GM12801 (cell line): Measurements from ENCODE around the gene SPATA13.

Experiments used
- CTCF ChIP-seq: IDR thresholded peaks from one replicate; pipeline ENCODE4 v1.5.1; 2011; ENCODE audit warnings: control low read depth; ENCODE audit not compliant: insufficient read length; ENCODE audit errors: extremely low read depth

SPATA13 gene

GRCh38 chr13:24203273-24203672 lies 42.8 kb downstream of the SPATA13 start:
- TF ChIP-seq CTCF: no peak

GRCh38 chr13:24203811-24204210 lies 43.3 kb downstream of the SPATA13 start:
- TF ChIP-seq CTCF: no peak

GRCh38 chr13:24207841-24208667 lies 47.5 kb downstream of the SPATA13 start:
- no peak for TF ChIP-seq CTCF

- TF ChIP-seq CTCF: no peak
Measured at GRCh38 chr13:24209138-24209537, 48.6 kb downstream of the SPATA13 start.

- no peak for TF ChIP-seq CTCF
Measured at GRCh38 chr13:24212254-24212653, 51.7 kb downstream of the SPATA13 start.

- TF ChIP-seq CTCF: no peak
Measured at GRCh38 chr13:24212674-24213073, 52.2 kb downstream of the SPATA13 start.

GRCh38 chr13:24213932-24214331 lies 53.4 kb downstream of the SPATA13 start:
- TF ChIP-seq CTCF: no peak

- no peak for TF ChIP-seq CTCF
Measured at GRCh38 chr13:24214528-24214927, 54.0 kb downstream of the SPATA13 start.
